H9 (cell line): ENCODE results near the gene ESRRA. TPM values are rescaled to one million over a fixed set of nuclear protein-coding genes. Genes with fewer than 3 reads are reported as not detected.

Experiments
- DNase-seq: peaks from one replicate; pipeline ENCODE4 v3.0.0-alpha.2; 2017
- H2AFZ ChIP-seq: one replicate; pipeline ENCODE4 v1.6.1; 2013; ENCODE audit warnings: mild to moderate bottlenecking, low read length, control low read depth, moderate library complexity
- H2AK5ac ChIP-seq: 2 replicates; pipeline ENCODE4 v1.6.1; 2013; ENCODE audit warnings: low read length, control low read depth, mixed read lengths; ENCODE audit not compliant: insufficient read length
- H2BK120ac ChIP-seq: one replicate; pipeline ENCODE4 v1.6.1; 2013; ENCODE audit warnings: low read depth, mild to moderate bottlenecking, low read length, control low read depth, inconsistent platforms; ENCODE audit not compliant: poor library complexity, severe bottlenecking
- H2BK12ac ChIP-seq: 2 replicates; pipeline ENCODE4 v1.6.1; 2013; ENCODE audit warnings: low read length, control low read depth, mixed read lengths, low read depth; ENCODE audit not compliant: insufficient read length
- H2BK15ac ChIP-seq: 2 replicates; pipeline ENCODE4 v1.6.1; 2013; ENCODE audit warnings: low read depth, low read length, control low read depth
- H2BK20ac ChIP-seq: one replicate; pipeline ENCODE4 v1.6.1; 2013; ENCODE audit warnings: low read depth, mild to moderate bottlenecking, low read length, control low read depth, inconsistent platforms; ENCODE audit not compliant: poor library complexity, severe bottlenecking
- H2BK5ac ChIP-seq: 2 replicates; pipeline ENCODE4 v1.6.1; 2013; ENCODE audit warnings: low read length, control low read depth, mixed read lengths; ENCODE audit not compliant: insufficient read length
- H3K14ac ChIP-seq: 2 replicates; pipeline ENCODE4 v1.6.1; 2013; ENCODE audit warnings: low read length, control low read depth; ENCODE audit not compliant: insufficient read depth
- H3K18ac ChIP-seq: 2 replicates; pipeline ENCODE4 v1.6.1; 2013; ENCODE audit warnings: low read depth, mild to moderate bottlenecking, mixed read lengths, low read length, control low read depth; ENCODE audit not compliant: insufficient read length
- H3K23ac ChIP-seq: 2 replicates; pipeline ENCODE4 v1.6.1; 2013; ENCODE audit warnings: low read length, control low read depth, mixed read lengths, low read depth; ENCODE audit not compliant: insufficient read length
- H3K23me2 ChIP-seq: 2 replicates; pipeline ENCODE4 v1.6.1; 2013; ENCODE audit warnings: low read depth, mild to moderate bottlenecking, mixed read lengths, low read length, control low read depth; ENCODE audit not compliant: insufficient read length, poor library complexity, severe bottlenecking
- H3K27ac ChIP-seq: 2 replicates; pipeline ENCODE4 v1.5.1; 2013; ENCODE audit warnings: low read length, control low read depth, mixed read lengths, low read depth; ENCODE audit not compliant: insufficient read length
- H3K27me3 ChIP-seq: 2 replicates; pipeline ENCODE4 v1.6.1; 2013; ENCODE audit warnings: low read length, control low read depth, inconsistent platforms; ENCODE audit not compliant: insufficient read depth
- H3K4ac ChIP-seq: 2 replicates; pipeline ENCODE4 v1.6.1; 2013; ENCODE audit warnings: low read depth, mild to moderate bottlenecking, control low read depth, inconsistent platforms, low read length, moderate library complexity
- H3K4me1 ChIP-seq: 2 replicates; pipeline ENCODE4 v1.6.1; 2013; ENCODE audit warnings: low read length, control low read depth, inconsistent platforms; ENCODE audit not compliant: insufficient read depth
- H3K4me2 ChIP-seq: 2 replicates; pipeline ENCODE4 v1.6.1; 2013; ENCODE audit warnings: low read length, control low read depth, mixed read lengths; ENCODE audit not compliant: insufficient read length, insufficient read depth
- H3K56ac ChIP-seq: 2 replicates; pipeline ENCODE4 v1.6.1; 2013; ENCODE audit warnings: low read depth, mild to moderate bottlenecking, mixed read lengths, low read length, control low read depth; ENCODE audit not compliant: insufficient read length
- H3K79me1 ChIP-seq: 2 replicates; pipeline ENCODE4 v1.6.1; 2013; ENCODE audit warnings: low read depth, mild to moderate bottlenecking, moderate library complexity, low read length, control low read depth, inconsistent platforms; ENCODE audit not compliant: insufficient read depth, poor library complexity, severe bottlenecking
- H3K79me2 ChIP-seq: 2 replicates; pipeline ENCODE4 v1.6.1; 2013; ENCODE audit warnings: low read length, control low read depth, inconsistent platforms; ENCODE audit not compliant: insufficient read depth
- H3K9ac ChIP-seq: 2 replicates; pipeline ENCODE4 v1.6.1; 2013; ENCODE audit warnings: low read length, control low read depth, mixed read lengths; ENCODE audit not compliant: insufficient read length; ENCODE audit errors: extremely low read depth
- H3K9me3 ChIP-seq: one replicate; pipeline ENCODE4 v1.6.1; 2013; ENCODE audit warnings: low read depth, low read length, inconsistent platforms; ENCODE audit not compliant: control insufficient read depth
- H3T11ph ChIP-seq: one replicate; pipeline ENCODE4 v1.6.1; 2013; ENCODE audit warnings: mild to moderate bottlenecking, low read length, control low read depth, inconsistent platforms
- H4K20me1 ChIP-seq: one replicate; pipeline ENCODE4 v1.6.1; 2013; ENCODE audit not compliant: control insufficient read depth, insufficient read length, insufficient read depth
- H4K5ac ChIP-seq: 2 replicates; pipeline ENCODE4 v1.6.1; 2013; ENCODE audit warnings: low read depth, mild to moderate bottlenecking, mixed read lengths, low read length, control low read depth; ENCODE audit not compliant: insufficient read length
- H4K8ac ChIP-seq: replicated peaks from 2 replicates; pipeline ENCODE4 v1.6.1; 2013; ENCODE audit warnings: low read length, control low read depth, mixed read lengths, low read depth; ENCODE audit not compliant: insufficient read length
- H4K91ac ChIP-seq: 2 replicates; pipeline ENCODE4 v1.6.1; 2013; ENCODE audit warnings: low read depth, mild to moderate bottlenecking, moderate library complexity, mixed read lengths, low read length, control low read depth; ENCODE audit not compliant: insufficient read length
- H3K27ac Mint-ChIP-seq, 3 experiments: 2 replicates in 2 of 3; 3 replicates in 1 of 3; pipeline ENCODE4 v1.8.0; 2020 to 2021; ENCODE audit warnings: mixed read lengths in 3 of 3, mild to moderate bottlenecking in 1 of 3, moderate library complexity in 1 of 3
- H3K27me3 Mint-ChIP-seq: 2 replicates; pipeline ENCODE4 v1.8.0; 2021; ENCODE audit warnings: low read depth, mild to moderate bottlenecking, moderate library complexity, mixed read lengths
- H3K36me3 Mint-ChIP-seq, 3 experiments: 2 replicates in 2 of 3; 3 replicates in 1 of 3; pipeline ENCODE4 v1.8.0; 2020 to 2021; ENCODE audit warnings: low read depth in 3 of 3, mixed read lengths in 3 of 3; ENCODE audit not compliant: insufficient read depth in 1 of 3
- H3K4me1 Mint-ChIP-seq, 2 experiments: 2 replicates each; pipeline ENCODE4 v1.8.0; 2020; ENCODE audit warnings: mixed read lengths in 2 of 2
- H3K4me3 Mint-ChIP-seq, 2 experiments: 2 replicates in 1 of 2; 3 replicates in 1 of 2; pipeline ENCODE4 v1.8.0; 2020 to 2021; ENCODE audit warnings: mild to moderate bottlenecking in 2 of 2, mixed read lengths in 2 of 2, moderate library complexity in 1 of 2
- H3K9me3 Mint-ChIP-seq, 2 experiments: 2 replicates in 1 of 2; 3 replicates in 1 of 2; pipeline ENCODE4 v1.8.0; 2020; ENCODE audit warnings: mild to moderate bottlenecking in 2 of 2, mixed read lengths in 2 of 2, moderate library complexity in 1 of 2
- WGBS: extraction: QIAGEN DNeasy Blood & Tissue Kit; methylation state at CpG from one replicate; pipeline ENCODE4 v1.1.7; 2013; ENCODE audit warnings: missing lambda C conversion rate, low lambda C conversion rate, mixed read lengths; ENCODE audit not compliant: insufficient read length; ENCODE audit errors: extremely low coverage; 5-methylcytosine and 5-hydroxymethylcytosine counted together
- total RNA-seq: library from RNA; stranded (reverse); gene quantifications from 2 replicates; pipeline ENCODE4 v1.2.1, GENCODE V29; 2021
- TF ChIP-seq, protein P1 (sequence below): fragments of 200-600 bp; sonication (generic); conservative IDR thresholded peaks from 3 replicates; pipeline ENCODE4 v1.8.0; 2021; ENCODE audit warnings: antibody characterized with exemption, mild to moderate bottlenecking

The ESRRA gene
- total RNA-seq, 1 experiment from 2014 or later, result 42.3 TPM

DNA sequence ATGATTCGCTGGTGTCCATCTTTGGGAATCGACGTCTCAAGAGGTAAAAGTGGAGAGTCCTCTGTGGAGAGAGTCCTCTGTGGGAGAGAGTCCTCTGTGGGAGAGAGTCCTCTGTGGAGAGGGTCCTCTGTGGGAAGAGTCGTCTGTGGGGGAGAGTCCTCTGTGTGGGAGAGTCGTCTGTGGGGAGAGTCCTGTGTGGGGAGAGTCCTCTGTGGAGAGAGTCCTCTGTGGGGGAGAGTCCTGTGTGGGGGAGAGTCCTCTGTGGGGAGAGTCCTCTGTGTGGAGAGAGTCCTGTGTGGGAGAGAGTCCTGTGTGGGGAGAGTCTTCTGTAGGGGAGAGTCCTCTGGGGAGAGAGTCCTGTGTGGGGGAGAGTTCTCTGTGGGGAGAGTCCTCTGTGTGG is 15.7 kb downstream of the ESRRA start:
- H3K36me3 Mint-ChIP-seq, result peaks cover 15 to 32% (median 31%) of the 10 kb centered on the region in 3 experiments; a peak in 6 of 7 replicates
- Histone ChIP-seq H3K4ac (no peak overlapping the region), H2BK15ac (no peak overlapping the region), H3K4me2 (no peak overlapping the region), H3K23me2 (peaks cover 3% of the 10 kb centered on the region), H3K27ac (no peak overlapping the region), H4K5ac (no peak overlapping the region), H3K14ac (no peak overlapping the region), H4K91ac (no peak overlapping the region), H3K79me1 (no peaks in the 10 kb centered on the region), H2AFZ (no peak overlapping the region), H3K9ac (no peak overlapping the region), H3K4me1 (no peaks in the 10 kb centered on the region; the same call in 1 of the 2 replicates), H4K20me1 (peaks cover 2% of the 10 kb centered on the region), H3K9me3 (no peaks in the 10 kb centered on the region), H3K27me3 (no peaks in the 10 kb centered on the region), H3K79me2 (no peaks in the 10 kb centered on the region), H3K23ac (no peak overlapping the region), H2BK120ac (no peak overlapping the region), H3K18ac (no peak overlapping the region), H2BK20ac (no peak overlapping the region), H3K56ac (no peak overlapping the region), H2AK5ac (no peak overlapping the region), H2BK5ac (no peak overlapping the region), H4K8ac (no peak overlapping the region), H3T11ph (no peak overlapping the region), H2BK12ac (no peak overlapping the region)
- TF ChIP-seq, protein P1, sequence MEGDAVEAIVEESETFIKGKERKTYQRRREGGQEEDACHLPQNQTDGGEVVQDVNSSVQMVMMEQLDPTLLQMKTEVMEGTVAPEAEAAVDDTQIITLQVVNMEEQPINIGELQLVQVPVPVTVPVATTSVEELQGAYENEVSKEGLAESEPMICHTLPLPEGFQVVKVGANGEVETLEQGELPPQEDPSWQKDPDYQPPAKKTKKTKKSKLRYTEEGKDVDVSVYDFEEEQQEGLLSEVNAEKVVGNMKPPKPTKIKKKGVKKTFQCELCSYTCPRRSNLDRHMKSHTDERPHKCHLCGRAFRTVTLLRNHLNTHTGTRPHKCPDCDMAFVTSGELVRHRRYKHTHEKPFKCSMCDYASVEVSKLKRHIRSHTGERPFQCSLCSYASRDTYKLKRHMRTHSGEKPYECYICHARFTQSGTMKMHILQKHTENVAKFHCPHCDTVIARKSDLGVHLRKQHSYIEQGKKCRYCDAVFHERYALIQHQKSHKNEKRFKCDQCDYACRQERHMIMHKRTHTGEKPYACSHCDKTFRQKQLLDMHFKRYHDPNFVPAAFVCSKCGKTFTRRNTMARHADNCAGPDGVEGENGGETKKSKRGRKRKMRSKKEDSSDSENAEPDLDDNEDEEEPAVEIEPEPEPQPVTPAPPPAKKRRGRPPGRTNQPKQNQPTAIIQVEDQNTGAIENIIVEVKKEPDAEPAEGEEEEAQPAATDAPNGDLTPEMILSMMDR, result no peak
- no peaks in the 10 kb centered on the region for H3K27me3 Mint-ChIP-seq
- WGBS, result no CpG with 5 or more reads among the region's 5 CpGs
- peaks cover 29 to 34% of the 10 kb centered on the region in 2 experiments for H3K4me1 Mint-ChIP-seq
- no peak for DNase-seq
- H3K27ac Mint-ChIP-seq, result peak overlapping the region in 2 of 3 experiments; percentile 57 to 60; a peak in 4 of 7 replicates
- peak overlapping the region in 1 of 2 experiments; percentile 65; a peak in 2 of 5 replicates for H3K4me3 Mint-ChIP-seq
- no peaks in the 10 kb centered on the region for H3K9me3 Mint-ChIP-seq
